GM12891 (cell line): ENCODE results near the gene EPS8L3.

ENCODE experiments used
- PAX5 ChIP-seq: IDR thresholded peaks from 2 replicates; pipeline ENCODE4 v1.6.1; 2011; ENCODE audit warnings: low read length, moderate library complexity, mild to moderate bottlenecking; ENCODE audit not compliant: insufficient read depth, severe bottlenecking
- POLR2A ChIP-seq: IDR thresholded peaks from 2 replicates; pipeline ENCODE4 v1.6.1; 2011; ENCODE audit warnings: low read depth, low read length, control low read depth
- POLR2AphosphoS5 ChIP-seq: IDR thresholded peaks from 2 replicates; pipeline ENCODE4 v1.6.1; 2011; ENCODE audit warnings: low read depth, low read length, control low read depth
- SPI1 ChIP-seq: IDR thresholded peaks from 2 replicates; pipeline ENCODE4 v1.6.1; 2011; ENCODE audit warnings: low read depth, low read length, control low read depth
- TAF1 ChIP-seq: IDR thresholded peaks from 2 replicates; pipeline ENCODE4 v1.6.1; 2011; ENCODE audit warnings: low read depth, low read length, control low read depth

- TF ChIP-seq POLR2AphosphoS5 (no peak), POLR2A (no peak), TAF1 (no peak), PAX5 (no peak), SPI1 (no peak)
These were observed 45.0 kb upstream of the EPS8L3 start for GRCh38 chr1:109808703-109809102.
